LNCAP (cell line): ENCODE measurements around the gene IGFALS.

Experiments used
- TF ChIP-seq, protein P1 (sequence below): fragments of 450-650 bp; IDR thresholded peaks from 2 replicates; pipeline ENCODE4 v1.5.1; 2017; ENCODE audit warnings: mild to moderate bottlenecking

IGFALS gene

DNA sequence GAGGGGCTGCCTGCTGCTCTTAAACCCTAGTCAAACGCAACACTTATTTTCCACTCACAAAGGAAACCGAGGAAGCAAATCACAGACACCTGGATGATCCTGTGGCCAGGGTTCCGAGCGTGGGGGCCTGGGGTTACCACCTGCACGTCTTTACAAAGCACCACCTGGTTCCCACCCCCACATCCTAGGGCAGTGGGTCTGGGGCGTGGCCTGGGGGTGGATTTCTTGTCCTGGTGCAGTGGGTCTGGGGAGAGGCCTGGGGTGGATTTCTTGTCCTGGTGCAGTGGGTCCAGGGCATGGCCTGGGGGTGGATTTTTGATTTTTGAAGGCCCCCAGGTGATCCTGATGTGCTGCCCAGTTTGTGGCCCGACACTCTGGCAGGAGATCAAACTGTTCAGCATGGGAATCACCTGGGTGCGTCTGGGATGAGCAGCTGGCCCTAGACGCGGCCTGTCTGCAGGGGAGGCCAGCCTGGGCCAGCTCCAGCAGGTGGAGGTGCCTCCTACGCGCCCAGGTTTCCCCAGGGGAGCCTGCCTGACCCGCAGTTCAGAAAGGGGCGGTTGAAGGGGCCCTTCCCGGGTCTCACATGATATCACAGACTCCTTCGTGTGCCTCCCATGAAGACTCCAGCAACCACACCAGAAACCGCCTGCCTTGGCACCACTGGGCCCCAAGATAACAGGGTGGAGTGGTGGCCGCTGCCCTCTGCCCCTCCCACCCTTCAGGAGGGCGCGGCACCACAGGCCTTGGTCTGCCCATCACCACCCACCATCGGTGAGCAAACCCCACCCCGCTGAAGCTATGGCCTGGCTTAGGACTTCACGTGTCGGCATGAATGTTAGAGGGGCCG is 26.8 kb upstream of the IGFALS start:
- TF ChIP-seq, protein P1, sequence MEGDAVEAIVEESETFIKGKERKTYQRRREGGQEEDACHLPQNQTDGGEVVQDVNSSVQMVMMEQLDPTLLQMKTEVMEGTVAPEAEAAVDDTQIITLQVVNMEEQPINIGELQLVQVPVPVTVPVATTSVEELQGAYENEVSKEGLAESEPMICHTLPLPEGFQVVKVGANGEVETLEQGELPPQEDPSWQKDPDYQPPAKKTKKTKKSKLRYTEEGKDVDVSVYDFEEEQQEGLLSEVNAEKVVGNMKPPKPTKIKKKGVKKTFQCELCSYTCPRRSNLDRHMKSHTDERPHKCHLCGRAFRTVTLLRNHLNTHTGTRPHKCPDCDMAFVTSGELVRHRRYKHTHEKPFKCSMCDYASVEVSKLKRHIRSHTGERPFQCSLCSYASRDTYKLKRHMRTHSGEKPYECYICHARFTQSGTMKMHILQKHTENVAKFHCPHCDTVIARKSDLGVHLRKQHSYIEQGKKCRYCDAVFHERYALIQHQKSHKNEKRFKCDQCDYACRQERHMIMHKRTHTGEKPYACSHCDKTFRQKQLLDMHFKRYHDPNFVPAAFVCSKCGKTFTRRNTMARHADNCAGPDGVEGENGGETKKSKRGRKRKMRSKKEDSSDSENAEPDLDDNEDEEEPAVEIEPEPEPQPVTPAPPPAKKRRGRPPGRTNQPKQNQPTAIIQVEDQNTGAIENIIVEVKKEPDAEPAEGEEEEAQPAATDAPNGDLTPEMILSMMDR = no peak

DNA sequence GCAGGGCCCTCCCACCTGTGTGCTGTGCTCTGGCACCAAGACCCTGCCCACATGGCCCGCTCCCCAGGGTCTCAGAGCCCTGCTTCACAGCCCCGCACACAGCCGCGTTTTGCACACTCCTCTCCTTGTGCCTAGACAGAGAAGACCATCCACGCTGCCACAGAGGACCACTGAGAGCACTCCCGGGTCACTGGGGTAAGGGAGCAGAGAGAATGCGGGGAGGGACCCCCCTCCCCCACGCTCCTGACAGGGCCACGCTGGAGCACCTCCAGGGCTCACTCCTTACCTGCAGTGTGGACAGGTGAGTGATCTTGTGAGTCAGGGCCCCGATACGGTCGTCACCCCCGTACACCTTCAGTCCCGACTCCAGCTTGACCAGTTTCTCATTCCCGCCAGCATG is 26.1 kb upstream of the IGFALS start:
- TF ChIP-seq, protein P1 = no peak

DNA sequence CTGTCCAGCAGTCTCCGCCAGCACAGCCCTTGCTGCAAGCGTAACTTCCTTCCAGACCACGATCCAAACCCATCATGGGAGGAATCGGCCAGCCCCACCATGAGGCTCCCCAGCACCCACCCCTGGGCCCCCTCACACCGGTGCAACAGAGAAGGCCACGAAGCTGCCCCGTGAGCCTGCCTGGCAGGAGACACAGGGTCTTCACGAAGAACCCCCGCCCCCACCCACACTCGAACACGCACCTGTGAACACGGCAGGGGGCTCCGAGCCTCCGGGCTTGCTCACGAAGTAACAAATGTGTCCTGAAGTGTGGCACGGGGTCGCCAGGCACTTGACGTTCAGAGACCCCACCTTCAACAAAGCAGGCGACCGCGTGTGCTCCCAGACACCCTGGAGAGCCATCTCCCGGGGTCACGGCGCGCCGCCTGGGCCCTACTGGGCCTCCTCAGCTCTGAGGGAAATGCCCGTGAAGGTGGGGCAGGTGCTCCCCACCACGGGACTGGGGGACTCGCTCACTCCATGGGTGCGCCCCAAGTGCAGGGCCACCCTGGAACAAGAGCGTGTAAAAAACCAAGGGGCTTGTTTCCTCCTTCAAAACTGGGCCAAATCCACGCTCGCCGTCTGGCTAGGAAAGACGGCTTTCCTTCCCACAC is 25.5 kb upstream of the IGFALS start:
- TF ChIP-seq, protein P1 = no peak

DNA sequence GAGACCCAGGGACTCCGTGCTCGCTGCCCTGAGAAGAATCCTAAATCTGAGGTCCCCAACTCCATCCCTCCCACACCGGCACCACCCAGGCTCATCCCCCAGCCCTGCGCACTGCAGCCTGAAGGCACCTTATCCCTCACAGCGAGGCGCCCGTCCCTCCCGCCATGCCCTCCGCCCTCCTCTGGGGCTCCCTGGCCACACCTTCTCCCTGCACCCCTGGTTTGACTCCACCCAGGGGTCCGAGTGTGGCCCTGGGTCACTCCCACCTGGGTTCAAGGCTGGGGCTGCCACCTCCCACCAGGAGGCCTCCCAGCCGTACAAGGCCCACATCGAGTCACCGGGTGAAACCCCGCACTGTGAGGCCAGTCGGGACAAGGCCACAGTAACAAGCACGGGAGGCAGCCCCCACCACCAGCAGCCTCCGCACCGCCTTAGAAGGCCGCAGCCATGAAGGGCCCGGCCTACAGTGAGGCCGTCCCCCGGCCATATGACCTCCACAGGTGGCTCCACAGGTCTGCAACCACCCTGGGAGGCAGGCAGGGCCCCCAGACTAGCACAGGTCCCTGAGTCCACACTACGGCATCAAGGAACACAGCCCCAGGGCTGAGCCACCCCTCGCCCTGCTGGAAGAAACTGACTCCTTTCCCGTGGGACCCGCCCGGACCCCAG is 24.8 kb upstream of the IGFALS start:
- TF ChIP-seq, protein P1 = no peak

DNA sequence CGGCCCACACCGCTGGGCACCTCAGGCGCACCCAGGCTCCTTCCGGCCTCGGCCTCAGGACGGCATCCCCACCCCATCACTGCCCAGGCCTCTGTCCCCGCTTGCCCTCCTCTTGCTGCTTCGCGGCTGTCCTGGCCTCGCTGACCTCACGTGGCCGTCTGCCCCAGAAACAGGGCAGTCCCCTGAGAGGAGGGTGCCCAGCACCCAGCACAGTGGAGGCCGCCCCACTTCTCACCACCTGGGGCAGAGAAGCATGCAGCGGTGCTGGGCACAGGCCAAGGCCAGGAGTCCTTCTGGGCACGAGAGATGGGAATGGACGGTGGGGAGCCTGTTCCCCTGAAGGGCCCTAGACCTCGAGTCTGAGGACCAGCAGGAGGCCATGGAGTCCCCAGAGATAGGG is 24.2 kb upstream of the IGFALS start:
- TF ChIP-seq, protein P1 = no peak

DNA sequence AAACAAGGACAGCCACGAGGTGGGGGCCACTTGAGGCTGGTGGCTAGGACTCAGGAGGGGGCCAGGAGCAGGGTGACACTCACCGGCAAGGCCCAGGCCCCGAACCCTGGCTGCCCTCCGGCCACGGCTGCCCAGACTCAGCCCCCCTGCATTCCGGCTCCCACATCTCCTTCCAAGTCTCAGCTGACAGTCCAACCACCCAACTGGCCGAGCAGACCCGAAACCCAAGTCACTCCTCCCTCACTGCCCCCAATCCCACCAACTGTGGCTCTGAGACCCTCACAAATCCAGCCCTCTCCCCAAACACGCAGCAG is 23.7 kb upstream of the IGFALS start:
- TF ChIP-seq, protein P1 = no peak

DNA sequence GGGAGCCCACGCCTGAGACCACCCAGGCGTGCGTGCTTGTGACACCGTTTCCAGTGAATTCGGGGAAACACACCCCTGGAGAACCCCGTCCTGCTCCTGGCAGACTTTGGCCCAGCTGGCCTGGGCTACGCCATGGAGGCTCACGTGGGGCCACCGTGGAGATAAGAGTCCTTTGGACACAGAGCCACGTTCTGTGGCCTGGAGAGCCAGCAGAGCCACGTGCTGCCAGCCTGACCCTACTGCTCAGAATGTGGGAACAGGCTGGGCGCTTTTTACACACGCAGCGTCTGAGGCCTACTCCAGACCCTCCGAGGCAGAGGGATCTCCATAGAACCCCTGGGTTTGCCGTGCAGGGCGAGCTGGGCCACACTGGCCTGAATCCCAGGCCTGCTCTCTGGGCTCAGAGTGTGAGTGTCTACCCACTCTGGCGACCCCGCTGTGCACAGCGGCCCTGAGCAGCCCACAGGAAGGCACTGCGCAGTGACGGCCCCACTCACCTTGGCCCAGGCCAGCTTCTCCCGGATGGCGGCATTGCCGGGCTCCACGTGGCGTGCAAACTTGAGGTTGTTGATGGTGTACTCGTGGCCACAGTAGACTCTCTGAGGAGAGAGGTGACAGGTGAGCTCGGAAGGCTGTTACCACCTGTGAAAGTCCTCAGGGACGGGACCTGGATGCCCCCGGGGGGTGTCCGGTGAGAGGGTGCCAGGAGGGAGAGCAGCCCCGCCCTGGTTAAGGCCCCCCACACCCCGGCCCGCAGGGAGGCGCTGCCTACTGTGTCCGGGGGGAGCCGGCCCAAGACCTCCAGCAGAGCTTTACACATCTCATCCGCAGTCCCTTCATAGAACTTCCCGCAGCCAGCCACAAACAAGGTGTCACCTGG is 23.1 kb upstream of the IGFALS start:
- TF ChIP-seq, protein P1 = no peak
